ENCODE results near the gene LARGE1.

The LARGE1 gene

GRCh38 chr22:33680632-33681031 is 239.6 kb downstream of the LARGE1 start:
- H3K9ac ChIP-seq (ENCODE audit: low read depth, low read length, poor library complexity, severe bottlenecking), result no peak overlapping the region
- H3K79me2 ChIP-seq (ENCODE audit: insufficient read depth, low read length), result no peaks in the 10 kb centered on the region
- H3K9me2 ChIP-seq (replicated peaks; ENCODE audit: low read depth, low read length), result no peaks in the 10 kb centered on the region
- no peaks in the 10 kb centered on the region for H3K27me3 ChIP-seq (ENCODE audit: insufficient read depth, low read length, poor library complexity, severe bottlenecking)
- H3K9me3 ChIP-seq (ENCODE audit: insufficient read depth, low read depth, low read length), result peaks cover 2% of the 10 kb centered on the region; the same call in 1 of the 2 replicates
- TF ChIP-seq CTCF (conservative IDR thresholded peaks at IDR 0.05; ENCODE audit: low read length) (no peak), EZH2phosphoT487 (IDR thresholded peaks at IDR 0.05; ENCODE audit: borderline replicate concordance) (no peak)
- no peaks in the 10 kb centered on the region for H3K36me3 ChIP-seq (ENCODE audit: insufficient read depth, low read length)
- no peaks in the 10 kb centered on the region for H3F3A ChIP-seq (ENCODE audit: low read depth)
- no peaks in the 10 kb centered on the region for H3K4me1 ChIP-seq (ENCODE audit: insufficient read depth, low read length, poor library complexity, severe bottlenecking)
- no peak overlapping the region for H3K4me3 ChIP-seq (ENCODE audit: low read length, poor library complexity, severe bottlenecking)
- H3K4me2 ChIP-seq (ENCODE audit: low read depth, low read length, poor library complexity, severe bottlenecking), result no peak overlapping the region
- H2AFZ ChIP-seq (ENCODE audit: low read length), result no peak overlapping the region
- H4K20me1 ChIP-seq (ENCODE audit: insufficient read depth, low read length, poor library complexity, severe bottlenecking), result no peaks in the 10 kb centered on the region

- H3K4me2 ChIP-seq (ENCODE audit: low read depth, low read length, poor library complexity, severe bottlenecking), result no peak overlapping the region
Observed at GRCh38 chr22:33678523-33678922, 241.8 kb downstream of the LARGE1 start.

GRCh38 chr22:33677536-33677935 is 242.7 kb downstream of the LARGE1 start:
- Histone ChIP-seq H3K27me3 (ENCODE audit: insufficient read depth, low read length, poor library complexity, severe bottlenecking) (no peaks in the 10 kb centered on the region), H2AFZ (ENCODE audit: low read length) (no peak overlapping the region), H3K4me2 (ENCODE audit: low read depth, low read length, poor library complexity, severe bottlenecking) (no peak overlapping the region), H3K4me1 (ENCODE audit: insufficient read depth, low read length, poor library complexity, severe bottlenecking) (no peaks in the 10 kb centered on the region), H4K20me1 (ENCODE audit: insufficient read depth, low read length, poor library complexity, severe bottlenecking) (no peaks in the 10 kb centered on the region), H3K9ac (ENCODE audit: low read depth, low read length, poor library complexity, severe bottlenecking) (no peak overlapping the region), H3K79me2 (ENCODE audit: insufficient read depth, low read length) (no peaks in the 10 kb centered on the region), H3K9me2 (replicated peaks; ENCODE audit: low read depth, low read length) (no peaks in the 10 kb centered on the region), H3K4me3 (ENCODE audit: low read length, poor library complexity, severe bottlenecking) (no peak overlapping the region), H3K9me3 (ENCODE audit: insufficient read depth, low read depth, low read length) (peaks cover 6% of the 10 kb centered on the region; the same call in 1 of the 2 replicates), H3K36me3 (ENCODE audit: insufficient read depth, low read length) (no peaks in the 10 kb centered on the region), H3F3A (ENCODE audit: low read depth) (no peaks in the 10 kb centered on the region)
- no peak for TF ChIP-seq EZH2phosphoT487 (IDR thresholded peaks at IDR 0.05; ENCODE audit: borderline replicate concordance)

More at GRCh38 chr22:33678523-33678922, 241.8 kb downstream of the LARGE1 start:
- Histone ChIP-seq H3K9me2 (replicated peaks; ENCODE audit: low read depth, low read length) (no peaks in the 10 kb centered on the region), H3K36me3 (ENCODE audit: insufficient read depth, low read length) (no peaks in the 10 kb centered on the region), H3K4me3 (ENCODE audit: low read length, poor library complexity, severe bottlenecking) (no peak overlapping the region), H3K9me3 (ENCODE audit: insufficient read depth, low read depth, low read length) (peaks cover 6% of the 10 kb centered on the region; the same call in 1 of the 2 replicates), H4K20me1 (ENCODE audit: insufficient read depth, low read length, poor library complexity, severe bottlenecking) (no peaks in the 10 kb centered on the region), H3K79me2 (ENCODE audit: insufficient read depth, low read length) (no peaks in the 10 kb centered on the region), H3K27me3 (ENCODE audit: insufficient read depth, low read length, poor library complexity, severe bottlenecking) (no peaks in the 10 kb centered on the region), H2AFZ (ENCODE audit: low read length) (no peak overlapping the region), H3K4me1 (ENCODE audit: insufficient read depth, low read length, poor library complexity, severe bottlenecking) (no peaks in the 10 kb centered on the region), H3K9ac (ENCODE audit: low read depth, low read length, poor library complexity, severe bottlenecking) (no peak overlapping the region), H3F3A (ENCODE audit: low read depth) (no peaks in the 10 kb centered on the region)
- no peak for TF ChIP-seq CTCF (conservative IDR thresholded peaks at IDR 0.05; ENCODE audit: low read length)
- no peak for TF ChIP-seq EZH2phosphoT487 (IDR thresholded peaks at IDR 0.05; ENCODE audit: borderline replicate concordance)

GRCh38 chr22:33674357-33674756 is 245.9 kb downstream of the LARGE1 start:
- TF ChIP-seq CTCF (conservative IDR thresholded peaks at IDR 0.05; ENCODE audit: low read length), result no peak
- TF ChIP-seq EZH2phosphoT487 (IDR thresholded peaks at IDR 0.05; ENCODE audit: borderline replicate concordance), result no peak
- H3K9ac ChIP-seq (ENCODE audit: low read depth, low read length, poor library complexity, severe bottlenecking), result no peak overlapping the region
- no peaks in the 10 kb centered on the region for H3K27me3 ChIP-seq (ENCODE audit: insufficient read depth, low read length, poor library complexity, severe bottlenecking)
- H3K4me3 ChIP-seq (ENCODE audit: low read length, poor library complexity, severe bottlenecking), result no peak overlapping the region
- peaks cover 6% of the 10 kb centered on the region; the same call in 1 of the 2 replicates for H3K9me3 ChIP-seq (ENCODE audit: insufficient read depth, low read depth, low read length)
- no peaks in the 10 kb centered on the region for H3K4me1 ChIP-seq (ENCODE audit: insufficient read depth, low read length, poor library complexity, severe bottlenecking)
- H3K36me3 ChIP-seq (ENCODE audit: insufficient read depth, low read length), result no peaks in the 10 kb centered on the region
- no peaks in the 10 kb centered on the region for H4K20me1 ChIP-seq (ENCODE audit: insufficient read depth, low read length, poor library complexity, severe bottlenecking)
- no peaks in the 10 kb centered on the region for H3F3A ChIP-seq (ENCODE audit: low read depth)
- H3K4me2 ChIP-seq (ENCODE audit: low read depth, low read length, poor library complexity, severe bottlenecking), result no peak overlapping the region
- H2AFZ ChIP-seq (ENCODE audit: low read length), result no peak overlapping the region
- no peaks in the 10 kb centered on the region for H3K79me2 ChIP-seq (ENCODE audit: insufficient read depth, low read length)
- no peaks in the 10 kb centered on the region for H3K9me2 ChIP-seq (replicated peaks; ENCODE audit: low read depth, low read length)
